Amygdala (tissue), 56 donors: ENCODE data around the gene HSPA12B.

ENCODE experiments used
- DNase-seq, 56 donors: peaks; one replicate each; lab custom pipeline; 2025; lab: John Stamatoyannopoulos, UW

HSPA12B gene, protein sequence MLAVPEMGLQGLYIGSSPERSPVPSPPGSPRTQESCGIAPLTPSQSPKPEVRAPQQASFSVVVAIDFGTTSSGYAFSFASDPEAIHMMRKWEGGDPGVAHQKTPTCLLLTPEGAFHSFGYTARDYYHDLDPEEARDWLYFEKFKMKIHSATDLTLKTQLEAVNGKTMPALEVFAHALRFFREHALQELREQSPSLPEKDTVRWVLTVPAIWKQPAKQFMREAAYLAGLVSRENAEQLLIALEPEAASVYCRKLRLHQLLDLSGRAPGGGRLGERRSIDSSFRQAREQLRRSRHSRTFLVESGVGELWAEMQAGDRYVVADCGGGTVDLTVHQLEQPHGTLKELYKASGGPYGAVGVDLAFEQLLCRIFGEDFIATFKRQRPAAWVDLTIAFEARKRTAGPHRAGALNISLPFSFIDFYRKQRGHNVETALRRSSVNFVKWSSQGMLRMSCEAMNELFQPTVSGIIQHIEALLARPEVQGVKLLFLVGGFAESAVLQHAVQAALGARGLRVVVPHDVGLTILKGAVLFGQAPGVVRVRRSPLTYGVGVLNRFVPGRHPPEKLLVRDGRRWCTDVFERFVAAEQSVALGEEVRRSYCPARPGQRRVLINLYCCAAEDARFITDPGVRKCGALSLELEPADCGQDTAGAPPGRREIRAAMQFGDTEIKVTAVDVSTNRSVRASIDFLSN

DNA sequence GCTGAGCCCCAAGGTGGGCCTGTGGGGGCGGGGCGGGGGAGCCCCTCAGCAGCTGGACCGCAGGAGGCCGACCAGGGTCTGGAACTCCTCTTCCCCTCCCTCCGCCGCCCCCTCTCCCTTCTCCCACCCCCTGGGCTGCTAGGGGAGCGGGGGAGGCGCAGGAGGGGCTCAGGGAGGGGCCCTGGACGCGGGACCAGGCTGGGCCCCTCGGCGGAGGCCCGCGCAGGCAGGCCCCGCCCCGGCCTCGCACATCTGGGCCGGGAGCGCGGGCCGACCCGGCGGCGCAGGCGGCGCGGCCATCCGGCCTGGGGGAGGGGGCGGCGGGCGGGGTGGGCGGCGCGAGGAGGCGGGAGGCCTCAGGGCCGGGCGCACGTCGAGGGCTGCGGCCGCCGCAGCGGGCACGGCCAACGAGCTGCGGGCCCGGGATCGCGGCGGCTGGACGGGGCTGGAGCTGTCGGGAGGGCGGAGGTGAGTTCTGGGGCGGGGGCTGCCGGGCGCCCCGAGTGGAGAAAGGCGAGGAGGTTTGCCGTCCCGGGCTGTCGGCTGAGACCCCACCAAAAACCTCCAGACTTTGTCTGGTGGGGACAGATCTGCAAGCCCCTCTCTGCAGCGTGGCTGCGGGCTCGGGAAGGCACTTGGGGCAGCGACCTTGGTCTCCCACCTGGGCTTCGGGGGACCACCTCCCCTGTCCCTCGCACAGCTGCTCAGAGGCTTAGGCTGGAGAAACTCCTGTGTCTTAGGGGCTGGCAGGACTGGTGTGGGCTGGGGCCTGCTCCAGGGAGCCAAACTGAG, at the start of gene HSPA12B:
Gene HSPA12B, plus strand, starts transcription at position 359 of the 792 bp plus-strand sequence. CDS start 5,990 bp downstream, outside the sequence.
- DNase-seq, result no peak

DNA sequence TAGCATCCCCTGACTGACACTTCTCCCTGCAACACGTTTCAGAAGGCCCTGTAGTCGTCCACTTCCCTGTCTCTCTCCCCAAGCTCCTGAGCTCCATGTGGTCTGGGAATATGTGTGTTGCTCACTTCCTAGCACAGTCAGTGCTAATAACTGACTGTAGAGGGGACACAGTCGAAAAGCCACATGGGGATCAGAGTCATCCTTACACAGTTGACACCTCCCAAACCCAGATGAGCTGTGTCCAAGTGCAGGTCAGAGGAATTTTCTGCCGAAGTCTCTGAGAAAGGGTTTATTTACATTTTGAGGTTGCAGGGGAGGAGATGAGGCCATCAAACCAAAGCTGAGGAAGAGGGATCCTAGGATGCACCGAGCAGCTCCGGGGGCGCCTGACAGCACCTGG, 47.1 kb upstream of the HSPA12B start:
- DNase-seq, result no peak

DNA sequence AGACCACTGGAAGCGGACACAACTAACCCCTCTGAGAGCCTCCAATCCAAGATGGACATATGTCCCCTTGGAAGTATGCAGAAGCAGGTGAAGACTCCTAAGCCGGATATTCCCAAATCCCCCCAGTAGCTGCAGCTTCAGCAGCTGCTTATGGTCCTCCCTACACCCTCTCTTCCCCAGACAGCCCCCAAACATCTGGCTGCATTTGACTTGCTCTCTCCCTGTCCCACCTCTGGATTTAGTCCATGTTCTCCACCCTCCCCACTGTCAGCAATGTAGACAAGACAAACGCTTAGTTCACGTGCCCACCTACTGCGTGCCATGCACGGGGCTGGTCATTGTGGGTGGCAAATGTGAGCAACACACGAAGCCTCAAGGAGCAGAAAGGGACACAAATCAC, 46.1 kb upstream of the HSPA12B start:
- DNase-seq, result no peak

DNA sequence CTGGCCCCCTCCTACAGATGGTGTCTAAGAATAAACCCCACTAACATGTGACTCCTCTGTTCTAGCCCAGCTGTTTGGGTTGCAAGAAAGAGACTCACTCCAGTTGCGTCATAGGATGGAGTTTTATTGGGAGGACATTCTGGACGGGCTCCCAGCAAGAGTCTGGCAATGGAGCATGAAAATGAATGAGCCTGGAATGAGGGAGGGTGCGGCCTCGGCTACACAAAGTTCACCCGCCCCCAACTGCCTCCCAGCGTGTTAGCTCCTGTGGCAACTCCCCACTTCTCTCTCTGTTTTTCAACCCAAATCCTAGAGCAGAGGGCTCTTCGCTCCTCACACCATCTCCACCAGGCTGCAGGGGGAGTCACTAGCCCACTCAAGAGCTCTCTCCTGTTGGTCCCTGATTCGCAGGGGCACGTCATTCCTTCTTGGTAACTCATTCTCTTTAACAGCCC, 45.6 kb upstream of the HSPA12B start:
- peak in 40 of 56 donors; percentile 17 to 80 (median 39) for DNase-seq

DNA sequence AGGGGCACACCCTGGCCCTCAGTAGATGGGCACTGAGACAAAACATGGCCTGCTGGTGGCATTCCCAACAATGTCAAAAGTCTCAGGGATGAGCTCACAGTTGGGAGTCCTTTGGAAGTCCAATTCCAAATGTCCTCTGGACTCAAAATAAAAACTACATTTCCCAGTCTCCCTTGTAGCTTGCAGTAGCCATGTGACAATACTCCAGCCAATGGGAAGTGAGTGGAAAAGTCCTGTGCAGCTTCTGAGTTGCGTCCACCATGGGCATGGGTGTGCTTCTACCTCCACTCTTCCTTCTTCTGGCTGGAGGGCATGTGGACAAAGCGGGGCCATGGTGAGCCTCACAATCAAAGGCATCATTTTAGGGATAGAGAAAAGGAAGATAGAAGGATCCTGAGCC, 44.8 kb upstream of the HSPA12B start:
- peak in 8 of 56 donors; percentile 8 to 34 (median 15) for DNase-seq

DNA sequence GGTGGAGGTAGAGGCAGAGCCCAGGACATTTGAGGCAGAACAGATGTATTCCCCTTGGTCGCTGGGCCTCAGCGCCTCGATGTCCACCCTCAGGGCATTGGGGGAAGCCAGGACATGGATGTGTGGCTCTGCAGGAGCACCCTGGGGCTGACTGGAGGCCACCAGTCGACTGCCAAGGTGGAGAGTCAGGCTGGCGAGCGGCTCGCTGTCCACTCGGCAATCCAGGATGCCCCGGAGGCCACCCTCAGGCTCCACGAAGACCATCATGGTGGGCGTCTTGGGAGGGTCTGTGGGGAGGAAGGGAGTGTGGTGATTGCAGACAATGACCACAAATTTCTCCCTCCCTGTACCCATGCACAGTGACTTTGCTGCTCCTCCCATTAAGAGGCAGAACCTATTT, 42.5 kb upstream of the HSPA12B start:
- no peak for DNase-seq

DNA sequence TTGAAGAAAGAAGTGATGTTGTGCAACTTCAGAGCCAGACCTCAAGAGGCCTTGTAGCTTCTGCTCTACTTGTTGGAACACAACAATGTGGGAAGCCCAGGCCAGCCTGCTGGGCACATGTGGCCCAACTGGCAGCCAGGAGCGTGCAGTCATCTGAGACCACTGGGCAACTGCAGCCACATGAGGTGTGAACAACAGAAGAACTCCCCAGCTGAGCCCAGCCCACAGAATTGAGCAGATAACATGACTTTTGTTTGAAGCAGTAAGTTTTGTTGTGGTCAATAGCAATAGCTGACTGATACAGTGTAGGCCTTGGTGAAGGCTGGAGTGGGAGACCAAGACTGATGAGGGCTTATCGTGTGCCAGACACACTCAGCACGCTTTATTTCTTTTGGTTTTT, 42.1 kb upstream of the HSPA12B start:
- DNase-seq, result no peak

DNA sequence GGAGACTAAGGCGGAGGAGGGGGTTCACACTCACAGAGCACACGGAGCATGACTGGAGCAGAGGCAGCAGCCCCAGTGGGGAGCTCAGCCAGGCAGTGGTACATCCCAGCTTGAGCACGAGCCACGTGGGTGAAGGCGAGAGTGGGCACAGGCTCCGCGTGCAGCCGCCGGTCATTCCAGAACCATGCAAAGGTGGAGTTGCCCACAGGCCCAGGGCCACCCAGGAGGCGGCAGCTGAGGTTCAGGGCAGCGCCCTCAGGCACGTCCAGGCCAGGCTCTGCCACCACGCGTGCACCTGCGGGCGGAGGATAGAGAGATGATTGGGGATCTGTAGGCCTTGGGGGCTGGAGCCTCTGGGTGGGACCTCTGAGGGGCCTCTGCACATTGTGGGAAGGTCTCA, 41.2 kb upstream of the HSPA12B start:
- no peak for DNase-seq

DNA sequence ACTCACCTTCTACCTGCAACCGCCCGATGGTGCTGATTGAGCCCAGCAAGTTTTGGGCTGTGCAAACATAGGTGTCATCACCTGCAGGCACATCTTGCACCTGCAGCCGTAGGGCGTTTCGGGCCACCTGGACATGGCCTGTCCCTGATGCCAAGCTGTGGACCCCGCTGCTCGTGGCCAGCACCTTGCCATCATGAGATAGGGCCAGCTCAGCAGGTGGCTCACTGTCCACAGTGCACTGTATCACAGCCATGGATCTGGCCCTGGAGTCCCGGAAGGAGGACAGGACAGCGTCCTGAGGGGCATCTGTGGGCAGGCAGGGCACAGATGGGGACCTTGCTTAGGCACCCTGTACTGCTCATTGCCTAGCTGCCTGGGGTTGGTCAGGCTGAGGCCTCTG, 40.6 kb upstream of the HSPA12B start:
- no peak for DNase-seq

DNA sequence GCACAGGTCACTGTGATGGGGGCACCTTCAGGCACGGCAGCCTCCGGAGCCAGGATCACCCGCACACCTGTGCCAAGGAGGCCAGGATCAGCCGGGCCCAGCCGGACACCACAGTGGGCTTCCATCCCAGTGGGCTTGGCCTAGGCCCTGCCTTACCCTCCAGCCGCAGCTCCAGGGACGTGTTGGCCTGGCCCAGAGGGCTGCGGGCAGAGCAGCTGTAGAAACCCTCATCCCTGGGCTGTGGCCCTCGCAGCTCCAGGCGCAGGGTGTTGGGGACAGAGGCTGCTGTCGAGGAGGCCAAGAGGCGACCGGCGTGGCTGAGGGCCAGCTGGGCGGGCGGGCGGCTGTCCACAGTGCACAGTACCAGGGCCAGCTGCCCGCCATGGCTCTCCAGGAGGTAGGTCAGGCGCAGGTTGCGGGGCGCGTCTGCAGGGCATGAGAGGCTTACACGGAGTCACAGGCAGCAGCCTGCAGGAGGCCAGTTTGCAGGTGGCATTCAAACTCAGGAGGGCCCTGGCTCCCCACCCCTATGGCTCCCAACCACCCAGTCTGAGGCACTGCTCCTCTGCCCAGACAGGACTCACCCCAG, 39.7 kb upstream of the HSPA12B start:
- no peak for DNase-seq

DNA sequence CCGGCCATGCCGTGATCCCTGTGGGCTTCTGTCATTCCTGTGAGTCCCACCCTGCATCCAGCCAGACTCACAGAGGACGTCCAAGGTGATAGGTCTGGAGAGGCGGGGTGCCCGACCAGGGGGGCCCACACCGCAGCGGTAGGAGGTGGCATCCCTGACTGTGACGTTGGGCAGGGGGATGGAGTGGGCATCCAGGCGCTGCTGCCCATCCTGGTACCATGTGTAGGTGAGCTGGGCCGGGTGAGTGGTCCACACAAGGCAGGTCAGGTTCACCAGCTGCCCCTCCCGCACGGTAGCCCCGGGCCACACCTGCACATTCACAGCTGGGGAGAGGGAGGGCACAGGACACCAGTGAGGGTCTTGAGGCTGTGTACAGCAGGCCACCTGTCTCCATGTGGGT, 39.1 kb upstream of the HSPA12B start:
- no peak for DNase-seq

DNA sequence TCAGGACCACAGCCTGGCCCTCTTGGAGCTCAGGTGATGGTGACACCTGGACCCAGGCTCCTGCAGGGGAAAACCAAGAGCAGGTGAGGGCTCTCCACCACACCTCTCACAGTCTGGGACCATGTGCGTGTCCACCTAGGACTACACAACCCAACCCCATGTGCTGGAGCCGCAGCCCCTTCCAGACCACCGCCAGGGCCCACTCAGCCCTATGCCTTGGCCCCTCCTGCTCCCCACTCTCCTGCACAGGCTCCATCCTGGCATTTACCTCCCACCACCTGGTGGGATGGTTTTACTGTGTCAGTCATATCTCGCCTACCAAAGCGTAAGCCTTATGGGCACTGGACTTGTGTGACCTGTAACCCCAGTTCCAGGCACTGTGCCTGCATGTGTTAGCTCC, 37.6 kb upstream of the HSPA12B start:
- DNase-seq, result no peak

DNA sequence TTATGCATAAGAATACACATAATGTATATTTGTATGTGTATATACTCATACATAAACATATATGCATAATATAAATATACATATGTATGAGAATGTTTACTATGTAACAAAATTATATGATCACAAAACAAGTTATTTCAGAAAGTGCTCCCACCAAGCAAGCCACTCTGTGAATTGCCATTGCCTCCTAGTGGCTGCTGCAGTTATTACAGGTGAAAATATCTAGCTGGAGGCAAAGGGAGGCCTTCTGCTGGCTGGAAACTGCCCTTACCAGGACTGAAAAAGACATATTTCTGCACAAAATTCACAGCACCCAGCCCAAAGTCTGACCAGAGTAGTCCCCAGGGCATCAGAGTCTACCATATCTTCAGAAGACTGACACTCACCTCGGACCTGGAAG, 36.3 kb upstream of the HSPA12B start:
- DNase-seq, result no peak

DNA sequence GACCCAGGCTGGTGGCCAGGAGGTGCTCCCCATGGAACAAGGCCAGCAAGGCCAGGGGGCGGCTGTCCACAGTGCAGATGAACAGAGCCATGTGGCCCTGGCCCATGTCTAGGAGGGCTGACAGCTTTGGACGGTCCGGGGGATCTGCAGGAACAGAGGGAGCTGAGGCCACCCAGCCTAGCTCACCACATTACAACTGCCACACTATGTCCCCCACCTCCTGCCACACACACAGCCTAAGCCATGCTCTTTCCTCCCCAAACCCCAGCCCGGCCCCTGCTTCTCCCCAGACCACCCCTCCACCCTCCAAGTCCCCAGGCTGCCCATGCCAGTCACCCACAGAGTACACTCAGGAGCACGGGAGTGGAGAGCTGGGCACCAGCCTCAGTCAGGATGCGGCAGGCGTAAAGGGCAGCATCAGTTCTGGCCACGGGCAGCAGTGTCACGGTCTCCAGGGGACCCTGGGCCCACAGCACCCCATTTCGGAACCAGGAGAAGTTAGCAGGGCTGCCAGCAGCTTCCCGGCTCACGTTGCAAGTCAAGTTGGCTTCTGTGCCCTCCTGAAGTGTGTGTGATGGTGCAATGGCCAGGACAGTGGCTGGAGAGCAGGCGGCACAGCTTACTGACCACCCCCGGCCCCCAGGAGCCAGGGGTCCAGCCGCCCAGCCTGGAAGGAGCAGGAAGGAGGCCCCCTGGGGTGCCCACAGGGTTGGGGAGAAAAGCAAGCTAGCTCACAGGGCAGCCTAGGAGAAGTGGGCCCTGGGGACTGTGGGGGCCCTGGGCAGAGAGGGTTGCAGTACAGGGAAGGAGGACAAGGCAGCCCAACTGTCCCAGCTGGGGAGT, 35.5 kb upstream of the HSPA12B start:
- no peak for DNase-seq

DNA sequence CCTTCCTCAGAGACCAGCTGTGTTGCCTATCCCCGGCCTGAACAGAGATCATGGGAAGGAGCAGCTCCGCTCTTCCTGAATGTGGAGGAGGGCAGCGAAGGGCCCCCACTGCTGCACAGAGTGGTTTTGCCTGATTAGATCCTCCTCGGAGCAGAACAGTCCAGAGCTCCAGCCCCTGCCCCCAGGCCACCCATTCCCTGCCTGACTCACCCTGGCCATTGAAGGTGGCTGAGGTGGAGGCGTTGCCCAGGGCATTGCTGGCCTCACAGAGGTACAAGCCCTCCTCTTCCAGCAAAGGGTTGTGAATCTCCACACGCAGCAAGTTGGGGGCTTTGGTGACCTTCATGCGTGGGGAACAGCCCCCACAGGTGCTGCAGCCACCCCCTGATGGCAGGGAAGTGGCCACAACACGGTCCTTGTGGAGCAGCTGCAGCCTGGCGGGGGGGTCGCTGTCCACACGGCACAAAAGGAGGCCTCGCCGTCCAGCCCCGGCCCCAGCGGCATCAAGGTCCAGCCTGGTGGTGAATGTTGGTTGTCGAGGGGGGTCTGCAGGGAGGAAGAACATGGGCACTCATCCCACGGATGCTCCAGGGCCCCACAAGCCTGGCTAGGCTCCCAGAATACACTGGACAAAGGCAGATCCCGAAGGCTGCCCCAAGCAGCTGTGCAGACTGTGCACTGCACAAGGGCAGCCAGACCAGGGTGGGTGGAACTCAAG, 34.7 kb upstream of the HSPA12B start:
- DNase-seq, result no peak

DNA sequence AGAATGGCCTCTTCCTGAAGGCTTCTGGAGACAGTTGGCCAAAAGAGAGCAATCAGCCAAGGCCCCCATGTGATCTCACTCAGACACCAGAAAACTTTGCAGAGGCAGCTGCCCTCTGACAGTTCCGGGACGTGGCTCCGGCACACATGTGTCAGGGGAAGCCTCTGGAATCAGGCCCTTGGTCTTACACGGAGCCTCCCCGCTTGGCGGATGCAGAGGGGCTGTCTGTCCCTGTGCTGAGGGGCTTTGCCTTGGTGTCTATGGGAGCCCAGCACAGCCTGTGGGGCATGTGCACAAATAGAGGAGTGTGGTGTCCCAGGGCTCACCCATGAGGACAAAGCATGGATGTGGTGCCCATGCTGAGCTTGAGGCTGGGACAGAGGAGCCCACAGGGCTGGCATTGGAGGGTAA, 33.9 kb upstream of the HSPA12B start:
- no peak for DNase-seq

DNA sequence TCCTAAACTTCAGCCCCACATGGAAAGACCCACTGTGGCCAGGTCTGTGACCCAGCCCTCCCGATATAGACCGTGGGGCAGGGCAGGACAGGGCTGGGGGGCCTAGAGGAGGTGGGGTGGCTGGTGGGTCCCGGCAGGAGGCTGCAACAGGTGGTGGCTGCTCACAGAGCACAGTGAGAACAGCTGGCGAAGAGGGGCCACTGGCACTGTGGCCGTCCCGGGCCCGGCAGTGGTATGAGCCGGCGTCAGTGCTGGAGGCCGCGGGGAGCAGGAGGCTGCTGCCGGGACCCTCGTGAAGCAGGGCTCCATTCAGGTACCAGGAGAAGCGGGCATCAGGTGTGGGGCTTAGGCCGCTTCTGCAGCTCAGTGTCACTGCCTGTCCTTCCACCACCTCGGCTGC, 33.4 kb upstream of the HSPA12B start:
- DNase-seq, result no peak

DNA sequence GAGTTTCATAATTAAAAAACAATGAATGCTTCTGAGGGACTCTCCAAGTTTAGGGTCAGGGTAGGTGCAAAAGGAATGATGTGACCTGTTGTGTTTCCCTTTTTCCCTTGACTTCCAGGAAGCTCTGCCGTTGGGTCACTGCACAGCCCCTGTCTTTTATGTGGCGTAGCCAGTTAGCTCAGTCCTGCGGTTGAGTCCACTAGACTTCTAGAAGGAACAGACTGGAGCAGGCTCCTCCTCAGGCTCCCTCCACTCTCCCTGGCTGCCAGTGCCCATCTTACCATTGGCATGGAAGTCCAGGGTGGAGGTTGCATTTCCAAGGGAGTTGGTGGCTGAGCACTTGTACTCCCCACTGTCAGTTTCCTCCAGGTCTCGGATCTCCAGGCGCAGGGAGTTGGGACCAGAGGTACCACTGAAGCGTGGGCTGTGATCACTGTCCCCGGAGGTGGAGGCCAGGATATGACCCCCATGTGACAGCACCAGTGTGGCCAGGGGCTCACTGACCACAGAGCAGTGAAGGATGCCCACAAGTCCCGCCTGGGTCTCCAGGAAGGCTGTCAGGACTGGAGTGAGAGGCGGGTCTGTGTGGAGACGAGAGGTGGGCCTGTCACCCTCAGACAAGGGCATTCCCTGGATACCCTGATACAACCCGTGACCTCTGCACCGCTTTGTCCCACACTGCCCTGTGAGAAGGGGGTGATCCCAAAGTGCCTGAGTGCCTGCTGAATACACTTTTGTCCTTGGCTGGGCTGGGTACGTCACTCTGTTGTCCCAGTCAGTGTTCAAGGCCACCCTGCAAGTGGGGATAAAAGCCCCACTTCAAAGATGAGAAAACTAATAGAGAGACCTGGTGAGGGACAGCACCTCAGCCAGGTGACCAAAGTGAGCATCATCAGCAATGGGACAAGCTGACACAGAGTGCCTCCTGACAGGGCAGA, 31.2 kb upstream of the HSPA12B start:
- DNase-seq, result no peak
